Testis (tissue), 3 donors: Measurements from ENCODE around the gene TMIGD2. TPM values are rescaled to one million over a fixed set of nuclear protein-coding genes. Genes with fewer than 3 reads are reported as not detected.

Experiments
- DNase-seq: peaks from one replicate; pipeline ENCODE4 v3.0.0-alpha.2; 2019
- H3K27ac ChIP-seq, 2 donors: fragments of 200-600 bp; sonication (generic); one replicate each; pipeline ENCODE4 v1.5.1; 2019
- H3K27me3 ChIP-seq: fragments of 200-600 bp; sonication (generic); one replicate; pipeline ENCODE4 v1.5.1; 2019
- H3K36me3 ChIP-seq: fragments of 200-600 bp; sonication (generic); one replicate; pipeline ENCODE4 v1.5.1; 2017; ENCODE audit warnings: low read depth; ENCODE audit errors: missing control alignments
- H3K4me1 ChIP-seq: fragments of 200-600 bp; sonication (generic); one replicate; pipeline ENCODE4 v1.5.1; 2019
- H3K4me3 ChIP-seq, 2 donors: fragments of 200-600 bp; sonication (generic); one replicate each; pipeline ENCODE4 v1.5.1; 2017 to 2019
- H3K9me3 ChIP-seq: fragments of 200-600 bp; sonication (generic); one replicate; pipeline ENCODE4 v1.5.1; 2017
- POLR2A ChIP-seq: fragments of 450-650 bp; IDR thresholded peaks from one replicate; pipeline ENCODE4 v1.6.1; 2017; ENCODE audit warnings: antibody characterized with exemption, mild to moderate bottlenecking, moderate library complexity
- WGBS, 2 donors: methylation state at CpG; one replicate each; pipeline ENCODE4 v1.1.5; 2018; 5-methylcytosine and 5-hydroxymethylcytosine counted together
- intact Hi-C: fragments of 100-400 bp; cut with DNase I; formaldehyde crosslinking; loops from one replicate; pipeline ENCODE4 v1.15.1; 2023; ENCODE audit warnings: low total_unique reads
- polyA plus RNA-seq: library from polyadenylated mRNA; stranded (reverse); fragments of 350-450 nt; fragmentation: Illumina TruSeq; extraction: RNeasy Lipid Tissue Mini Kit (QIAGEN cat#74804); gene quantifications from one replicate; pipeline ENCODE4 v1.2.3, GENCODE V29; 2014; ENCODE audit warnings: low read depth, low replicate concordance; ENCODE audit not compliant: insufficient read depth
- total RNA-seq, 2 donors: library from RNA; depleted of rRNA; stranded (reverse); fragments of >200 nt; gene quantifications; one replicate each; pipeline ENCODE4 v1.2.3, GENCODE V29; 2016
- TF ChIP-seq, protein P1 (sequence below), 3 experiments: fragments of 450-650 bp in 2 of 3; fragments of 200-600 bp in 1 of 3; sonication (generic) in 1 of 3; IDR thresholded peaks; one replicate each; pipeline ENCODE4 v1.5.1; 2016 to 2019; ENCODE audit warnings: antibody characterized with exemption in 3 of 3, mild to moderate bottlenecking in 2 of 3, moderate library complexity in 1 of 3

The TMIGD2 gene
- total and polyA plus RNA-seq, 3 donors from 2014 or later: 0.47 to 1.1 (median 0.83) TPM

DNA sequence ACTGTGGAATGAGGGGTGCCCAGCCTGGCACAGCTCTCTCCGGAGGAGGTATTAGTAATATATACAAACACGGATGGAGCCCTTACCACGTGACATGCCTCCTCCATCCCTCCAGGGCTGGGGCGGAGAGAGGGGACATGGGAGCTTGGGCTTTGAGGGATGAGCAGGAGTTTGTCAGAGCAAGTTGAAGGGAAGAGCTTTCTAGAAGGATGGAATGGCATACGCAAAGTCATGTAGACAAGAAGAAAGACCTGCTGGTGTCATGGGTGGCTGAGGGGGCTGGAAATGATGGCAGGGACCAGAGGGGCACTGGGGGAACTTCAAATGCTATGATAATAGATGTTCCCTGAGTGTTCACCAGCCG is 43.8 kb upstream of the TMIGD2 start:
- 92 to 95% methylated on average over 6 of the region's 6 CpGs for WGBS, 2 donors
- no peaks in the 10 kb centered on the region for H3K27me3 ChIP-seq
- H3K9me3 ChIP-seq: no peaks in the 10 kb centered on the region
- H3K27ac ChIP-seq: no peak overlapping the region
- TF ChIP-seq, protein P1, sequence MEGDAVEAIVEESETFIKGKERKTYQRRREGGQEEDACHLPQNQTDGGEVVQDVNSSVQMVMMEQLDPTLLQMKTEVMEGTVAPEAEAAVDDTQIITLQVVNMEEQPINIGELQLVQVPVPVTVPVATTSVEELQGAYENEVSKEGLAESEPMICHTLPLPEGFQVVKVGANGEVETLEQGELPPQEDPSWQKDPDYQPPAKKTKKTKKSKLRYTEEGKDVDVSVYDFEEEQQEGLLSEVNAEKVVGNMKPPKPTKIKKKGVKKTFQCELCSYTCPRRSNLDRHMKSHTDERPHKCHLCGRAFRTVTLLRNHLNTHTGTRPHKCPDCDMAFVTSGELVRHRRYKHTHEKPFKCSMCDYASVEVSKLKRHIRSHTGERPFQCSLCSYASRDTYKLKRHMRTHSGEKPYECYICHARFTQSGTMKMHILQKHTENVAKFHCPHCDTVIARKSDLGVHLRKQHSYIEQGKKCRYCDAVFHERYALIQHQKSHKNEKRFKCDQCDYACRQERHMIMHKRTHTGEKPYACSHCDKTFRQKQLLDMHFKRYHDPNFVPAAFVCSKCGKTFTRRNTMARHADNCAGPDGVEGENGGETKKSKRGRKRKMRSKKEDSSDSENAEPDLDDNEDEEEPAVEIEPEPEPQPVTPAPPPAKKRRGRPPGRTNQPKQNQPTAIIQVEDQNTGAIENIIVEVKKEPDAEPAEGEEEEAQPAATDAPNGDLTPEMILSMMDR (IDR thresholded peaks at IDR 0.05): no peak
- TF ChIP-seq POLR2A: no peak
- intact Hi-C loops: no loop called here
- no peaks in the 10 kb centered on the region for H3K36me3 ChIP-seq
- no peak overlapping the region for H3K4me3 ChIP-seq
- no peak for DNase-seq
- peaks cover 6% of the 10 kb centered on the region for H3K4me1 ChIP-seq

DNA sequence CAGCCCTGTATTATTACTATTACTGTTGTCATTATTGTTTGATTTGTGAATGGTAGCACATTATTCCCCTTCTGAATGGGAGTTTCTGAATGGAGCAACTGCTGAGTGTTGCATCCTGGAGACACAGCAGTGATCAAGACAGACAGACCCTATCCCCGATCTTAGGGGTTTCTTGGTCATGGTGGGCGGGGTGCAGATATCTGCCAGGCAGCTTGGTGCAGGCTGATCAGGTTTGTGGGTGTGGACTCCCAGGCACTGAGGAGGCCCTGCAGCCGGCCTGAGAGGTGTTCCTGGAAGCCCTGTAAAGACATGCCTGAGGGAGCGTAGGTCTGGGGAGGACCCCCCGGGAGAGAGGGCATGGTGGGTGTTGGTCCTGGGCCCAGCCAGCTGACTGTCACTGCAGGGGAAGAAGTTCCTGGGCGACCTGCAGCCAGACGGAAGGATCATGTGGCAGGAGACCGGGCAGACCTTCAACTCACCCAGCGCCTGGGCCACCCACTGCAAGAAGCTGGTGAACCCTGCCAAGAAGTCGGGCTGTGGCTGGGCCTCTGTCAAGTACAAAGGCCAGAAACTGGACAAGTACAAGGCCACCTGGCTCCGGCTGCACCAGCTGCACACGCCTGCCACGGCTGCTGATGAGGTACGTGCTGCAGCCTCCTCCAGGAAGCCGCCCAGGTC is 43.3 kb upstream of the TMIGD2 start:
- intact Hi-C loops: no loop called here
- no peak overlapping the region for H3K27ac ChIP-seq
- H3K4me3 ChIP-seq: no peak overlapping the region
- peaks cover 6% of the 10 kb centered on the region for H3K4me1 ChIP-seq
- 72 to 79% methylated on average over 13 to 15 of the region's 15 CpGs for WGBS, 2 donors
- peak; percentile 35 for DNase-seq
- no peaks in the 10 kb centered on the region for H3K27me3 ChIP-seq
- no peaks in the 10 kb centered on the region for H3K36me3 ChIP-seq
- no peak for TF ChIP-seq POLR2A
- TF ChIP-seq, protein P1 (IDR thresholded peaks at IDR 0.05): no peak
- no peaks in the 10 kb centered on the region for H3K9me3 ChIP-seq

DNA sequence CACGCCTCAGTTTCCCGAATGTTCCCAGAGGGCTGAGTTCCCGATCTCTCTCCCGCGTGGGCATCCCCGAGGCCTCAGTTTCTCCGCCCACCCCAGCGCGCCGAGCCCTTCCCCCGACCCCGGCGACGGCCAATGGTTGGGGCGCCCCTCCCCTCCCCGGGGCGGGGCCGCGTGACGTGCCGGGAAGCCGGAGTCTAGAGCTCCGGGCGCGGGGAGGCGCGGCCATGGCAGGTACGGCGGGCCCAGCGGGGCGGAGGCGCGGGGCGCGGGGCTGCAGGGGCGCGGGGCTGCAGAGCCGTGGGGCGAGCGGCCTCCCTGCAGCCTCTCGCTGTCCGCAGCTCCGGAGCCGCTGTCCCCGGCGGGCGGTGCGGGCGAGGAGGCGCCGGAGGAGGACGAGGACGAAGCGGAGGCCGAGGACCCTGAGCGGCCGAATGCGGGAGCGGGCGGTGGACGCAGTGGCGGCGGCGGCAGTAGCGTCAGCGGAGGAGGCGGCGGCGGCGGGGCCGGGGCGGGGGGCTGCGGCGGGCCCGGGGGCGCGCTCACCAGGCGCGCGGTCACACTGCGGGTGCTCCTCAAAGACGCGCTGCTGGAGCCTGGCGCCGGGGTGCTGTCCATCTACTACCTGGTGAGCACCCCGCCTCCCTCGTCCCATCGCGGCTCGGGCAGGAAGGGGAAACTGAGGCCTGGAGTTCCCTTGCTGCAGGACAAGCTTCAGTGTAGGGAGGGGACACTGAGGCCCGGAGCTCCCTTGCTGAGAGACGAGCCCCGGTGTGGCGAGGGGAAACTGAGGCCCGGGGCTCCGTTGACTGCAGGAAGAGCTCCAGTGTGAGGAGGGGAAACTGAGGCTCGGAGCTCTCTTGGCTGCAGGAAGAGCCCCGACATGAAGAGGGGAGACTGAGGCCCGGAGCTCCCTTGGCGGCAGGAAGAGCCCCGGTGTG is 41.5 kb upstream of the TMIGD2 start, which contains the start of gene MPND:
Gene MPND (plus strand): TSS at position 193 of the 938 bp plus-strand sequence. CDS start 32 bp downstream, at position 225.
- 2 to 7% methylated on average over 54 to 58 of the region's 101 CpGs for WGBS, 2 donors
- peak; percentile 96 for DNase-seq
- intact Hi-C loops: no loop called here
- Histone ChIP-seq H3K36me3 (no peaks in the 10 kb centered on the region), H3K27ac (peak within 1 kb of the TSS; percentile 92 to 95), H3K4me1 (peaks cover 9% of the 10 kb centered on the region), H3K27me3 (no peaks in the 10 kb centered on the region), H3K9me3 (no peaks in the 10 kb centered on the region), H3K4me3 (peak within 1 kb of the TSS; percentile 75 to 79)
- TF ChIP-seq POLR2A: no peak
- TF ChIP-seq, protein P1 (IDR thresholded peaks at IDR 0.05): no peak

DNA sequence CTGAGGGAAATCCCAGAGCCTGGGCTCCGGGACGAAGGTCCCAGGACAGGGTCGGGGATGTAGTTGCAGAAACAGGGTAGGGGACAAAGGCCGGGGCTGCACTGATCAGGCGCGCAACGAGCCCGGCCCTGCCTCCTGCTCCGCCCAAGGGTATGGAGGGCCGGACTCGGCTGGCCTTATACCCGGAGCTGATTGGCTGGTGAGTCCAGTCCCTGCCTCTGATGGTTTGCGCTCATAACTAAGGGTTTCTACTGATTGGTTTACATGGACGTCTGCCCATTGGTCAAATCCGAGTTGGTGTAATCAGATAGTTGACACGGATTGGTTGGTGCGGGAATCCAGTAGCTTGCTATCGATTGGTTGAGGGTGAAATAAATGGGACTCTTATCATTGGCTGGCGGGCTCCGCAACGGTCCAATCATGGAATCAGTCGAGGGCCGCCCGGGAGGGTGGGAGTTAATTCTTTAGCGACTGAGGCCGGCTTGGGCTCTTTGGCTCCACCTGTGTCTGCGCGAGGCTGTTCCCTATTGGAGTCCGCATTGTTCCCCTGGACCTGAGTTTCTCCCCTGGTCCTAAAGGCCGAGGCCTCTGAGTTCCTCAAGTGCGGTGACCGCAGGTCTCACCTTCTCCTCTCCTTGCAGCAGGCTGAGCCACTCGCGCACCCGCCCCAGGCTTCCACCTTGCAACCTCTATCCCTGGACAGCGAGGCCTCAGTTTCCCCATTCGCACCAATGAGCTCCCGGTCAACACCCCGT is 40.6 kb upstream of the TMIGD2 start:
- TF ChIP-seq, protein P1 (IDR thresholded peaks at IDR 0.05): peak in 1 of 3 experiments; percentile 7
- peak; percentile 83 for TF ChIP-seq POLR2A
- no peaks in the 10 kb centered on the region for H3K27me3 ChIP-seq
- WGBS, 2 donors: 0% methylated on average over 30 to 39 of the region's 39 CpGs
- peak overlapping the region; percentile 75 to 79 for H3K4me3 ChIP-seq
- peaks cover 14% of the 10 kb centered on the region for H3K4me1 ChIP-seq
- H3K9me3 ChIP-seq: no peaks in the 10 kb centered on the region
- H3K27ac ChIP-seq: peak overlapping the region; percentile 92 to 95
- peak; percentile 99 for DNase-seq
- intact Hi-C loops: no loop called here
- no peaks in the 10 kb centered on the region for H3K36me3 ChIP-seq
